ENCODE data around the gene SLC26A2.

DNA sequence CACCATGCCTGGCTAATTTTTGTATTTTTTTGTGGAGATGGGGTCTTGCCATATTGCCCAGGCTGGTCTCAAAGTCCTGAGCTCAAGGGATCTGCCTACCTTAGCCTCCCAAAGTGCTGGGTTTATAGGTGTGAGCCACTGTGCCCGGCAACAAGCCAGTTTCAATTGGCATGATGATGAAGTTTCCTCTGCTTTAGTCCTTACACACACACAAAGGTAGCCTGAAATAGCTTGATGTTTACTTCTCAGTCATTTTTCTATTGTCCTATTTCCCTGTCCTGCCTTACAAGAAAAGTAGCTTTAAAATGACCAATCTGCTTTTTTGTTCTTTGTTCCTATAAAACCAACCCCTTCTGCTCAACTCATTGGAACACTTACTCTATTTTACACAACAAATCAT is 49.5 kb upstream of the SLC26A2 start:
- TF ChIP-seq GATA2 (IDR thresholded peaks at IDR 0.05; ENCODE audit: low read depth, low read length) (no peak), GATA3 (IDR thresholded peaks at IDR 0.05; ENCODE audit: low read depth, low read length) (no peak)

Data from SH-SY5Y (cell line).